22Rv1 (cell line): ENCODE measurements around the gene FBXL19.

Experiments used
- H3K27ac ChIP-seq: fragments of 450-650 bp; 2 replicates; pipeline ENCODE4 v1.5.1; 2017
- ZFX ChIP-seq: fragments of 450-650 bp; IDR thresholded peaks from 2 replicates; pipeline ENCODE4 v1.6.1; 2017; ENCODE audit warnings: antibody characterized with exemption, borderline replicate concordance
- TF ChIP-seq, protein P1 (sequence below): fragments of 450-650 bp; IDR thresholded peaks from 2 replicates; pipeline ENCODE4 v1.5.1; 2017; ENCODE audit warnings: mild to moderate bottlenecking

Gene FBXL19

DNA sequence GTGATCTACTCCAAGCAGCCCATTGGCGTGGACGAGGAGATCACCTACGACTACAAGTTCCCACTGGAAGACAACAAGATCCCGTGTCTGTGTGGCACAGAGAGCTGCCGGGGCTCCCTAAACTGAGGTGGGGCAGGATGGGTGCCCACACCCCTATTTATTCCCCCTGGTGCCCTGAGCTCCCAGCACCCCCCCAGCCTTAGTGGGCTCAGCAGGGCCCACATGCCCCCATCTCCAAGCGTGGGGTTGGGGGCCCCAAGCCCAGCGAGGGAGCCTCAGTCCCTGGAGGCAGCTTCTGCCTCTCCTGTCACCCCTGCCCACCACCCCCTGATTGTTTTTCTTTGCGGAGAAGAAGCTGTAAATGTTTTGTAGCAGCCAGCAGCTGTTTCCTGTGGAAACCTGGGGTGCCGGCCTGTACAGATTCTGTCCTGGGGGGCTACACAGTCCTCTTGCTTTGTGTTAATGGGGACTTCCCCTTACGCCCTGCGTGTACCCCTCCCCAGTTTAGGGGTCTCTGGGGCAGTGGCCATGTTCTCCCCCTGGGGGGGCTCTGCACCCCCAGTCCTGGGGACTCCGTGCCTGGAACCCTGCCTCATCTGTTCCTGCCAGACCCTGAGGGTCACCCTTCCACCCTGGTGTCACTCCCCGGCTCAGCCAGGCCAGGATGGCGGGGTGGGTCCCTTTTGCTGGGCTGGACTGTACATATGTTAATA is 60.7 kb downstream of the FBXL19 start:
- H3K27ac ChIP-seq, result peak overlapping the region; percentile 71; the same call in 1 of the 2 replicates
- TF ChIP-seq, protein P1, sequence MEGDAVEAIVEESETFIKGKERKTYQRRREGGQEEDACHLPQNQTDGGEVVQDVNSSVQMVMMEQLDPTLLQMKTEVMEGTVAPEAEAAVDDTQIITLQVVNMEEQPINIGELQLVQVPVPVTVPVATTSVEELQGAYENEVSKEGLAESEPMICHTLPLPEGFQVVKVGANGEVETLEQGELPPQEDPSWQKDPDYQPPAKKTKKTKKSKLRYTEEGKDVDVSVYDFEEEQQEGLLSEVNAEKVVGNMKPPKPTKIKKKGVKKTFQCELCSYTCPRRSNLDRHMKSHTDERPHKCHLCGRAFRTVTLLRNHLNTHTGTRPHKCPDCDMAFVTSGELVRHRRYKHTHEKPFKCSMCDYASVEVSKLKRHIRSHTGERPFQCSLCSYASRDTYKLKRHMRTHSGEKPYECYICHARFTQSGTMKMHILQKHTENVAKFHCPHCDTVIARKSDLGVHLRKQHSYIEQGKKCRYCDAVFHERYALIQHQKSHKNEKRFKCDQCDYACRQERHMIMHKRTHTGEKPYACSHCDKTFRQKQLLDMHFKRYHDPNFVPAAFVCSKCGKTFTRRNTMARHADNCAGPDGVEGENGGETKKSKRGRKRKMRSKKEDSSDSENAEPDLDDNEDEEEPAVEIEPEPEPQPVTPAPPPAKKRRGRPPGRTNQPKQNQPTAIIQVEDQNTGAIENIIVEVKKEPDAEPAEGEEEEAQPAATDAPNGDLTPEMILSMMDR, result no peak
- no peak for TF ChIP-seq ZFX

- no peak for TF ChIP-seq ZFX
- TF ChIP-seq, protein P1, result peak; percentile 93
- peak within 1 kb of the TSS; percentile 71 for H3K27ac ChIP-seq
These were observed 61.5 kb downstream of the FBXL19 start, which contains the start of gene HSD3B7 for GRCh38 chr16:30984669-30985400. Gene HSD3B7 (plus strand): TSS chr16:30985207. CDS start chr16:30985659, 452 bp downstream.

DNA sequence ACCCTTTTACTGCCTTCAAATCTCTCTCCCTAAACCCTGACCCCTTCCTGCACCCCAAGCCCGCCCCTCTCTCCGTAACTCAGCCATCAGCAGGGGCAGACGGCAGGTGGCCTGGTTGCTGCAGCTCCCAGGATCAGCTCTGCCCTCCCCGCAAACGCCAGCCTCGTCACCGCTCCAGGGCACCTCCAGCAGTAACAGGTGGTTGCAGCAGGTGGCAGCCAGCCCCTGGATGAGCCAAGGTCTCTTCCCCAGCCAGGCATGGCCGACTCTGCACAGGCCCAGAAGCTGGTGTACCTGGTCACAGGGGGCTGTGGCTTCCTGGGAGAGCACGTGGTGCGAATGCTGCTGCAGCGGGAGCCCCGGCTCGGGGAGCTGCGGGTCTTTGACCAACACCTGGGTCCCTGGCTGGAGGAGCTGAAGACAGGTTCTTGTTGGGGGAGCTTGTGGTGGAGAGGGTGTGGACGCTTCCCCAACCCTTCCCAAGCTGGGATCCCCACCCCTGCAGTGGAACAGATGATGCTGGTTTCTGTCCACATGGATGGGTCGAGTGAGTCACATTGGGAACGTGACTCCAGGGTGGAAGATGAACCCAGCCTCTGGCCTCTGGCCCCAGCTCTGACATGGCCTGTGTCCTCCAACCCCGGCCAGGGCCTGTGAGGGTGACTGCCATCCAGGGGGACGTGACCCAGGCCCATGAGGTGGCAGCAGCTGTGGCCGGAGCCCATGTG is 62.2 kb downstream of the FBXL19 start:
- peak overlapping the region; percentile 71 for H3K27ac ChIP-seq

DNA sequence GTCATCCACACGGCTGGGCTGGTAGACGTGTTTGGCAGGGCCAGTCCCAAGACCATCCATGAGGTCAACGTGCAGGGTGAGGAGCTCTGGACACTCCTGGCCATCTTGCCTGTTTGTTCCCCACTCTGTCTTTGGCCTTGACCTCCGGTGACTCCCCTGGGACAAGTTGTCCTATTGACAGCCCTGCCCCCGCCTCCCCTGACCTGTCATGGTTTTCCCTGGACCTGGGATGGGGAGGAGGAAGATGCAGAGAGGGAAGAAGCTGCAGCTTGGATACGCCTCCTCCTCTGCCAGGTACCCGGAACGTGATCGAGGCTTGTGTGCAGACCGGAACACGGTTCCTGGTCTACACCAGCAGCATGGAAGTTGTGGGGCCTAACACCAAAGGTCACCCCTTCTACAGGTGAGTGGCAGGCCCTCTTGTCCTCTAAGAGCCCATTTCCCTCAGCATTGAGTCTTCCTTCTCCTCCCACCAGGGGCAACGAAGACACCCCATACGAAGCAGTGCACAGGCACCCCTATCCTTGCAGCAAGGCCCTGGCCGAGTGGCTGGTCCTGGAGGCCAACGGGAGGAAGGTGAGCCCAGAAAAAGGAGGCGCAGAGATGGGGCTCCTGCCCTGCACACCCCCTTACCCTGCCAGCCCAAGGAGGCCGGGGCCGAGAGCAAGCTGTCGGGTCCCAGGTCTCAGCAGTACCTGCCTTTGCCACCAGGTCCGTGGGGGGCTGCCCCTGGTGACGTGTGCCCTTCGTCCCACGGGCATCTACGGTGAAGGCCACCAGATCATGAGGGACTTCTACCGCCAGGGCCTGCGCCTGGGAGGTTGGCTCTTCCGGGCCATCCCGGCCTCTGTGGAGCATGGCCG is 63.0 kb downstream of the FBXL19 start:
- no peak overlapping the region; the same call in 1 of the 2 replicates for H3K27ac ChIP-seq
- TF ChIP-seq, protein P1, result no peak
- TF ChIP-seq ZFX, result no peak

More for the DNA sequence above, 62.2 kb downstream of the FBXL19 start:
- TF ChIP-seq ZFX, result no peak
- TF ChIP-seq, protein P1, result peak; percentile 51

DNA sequence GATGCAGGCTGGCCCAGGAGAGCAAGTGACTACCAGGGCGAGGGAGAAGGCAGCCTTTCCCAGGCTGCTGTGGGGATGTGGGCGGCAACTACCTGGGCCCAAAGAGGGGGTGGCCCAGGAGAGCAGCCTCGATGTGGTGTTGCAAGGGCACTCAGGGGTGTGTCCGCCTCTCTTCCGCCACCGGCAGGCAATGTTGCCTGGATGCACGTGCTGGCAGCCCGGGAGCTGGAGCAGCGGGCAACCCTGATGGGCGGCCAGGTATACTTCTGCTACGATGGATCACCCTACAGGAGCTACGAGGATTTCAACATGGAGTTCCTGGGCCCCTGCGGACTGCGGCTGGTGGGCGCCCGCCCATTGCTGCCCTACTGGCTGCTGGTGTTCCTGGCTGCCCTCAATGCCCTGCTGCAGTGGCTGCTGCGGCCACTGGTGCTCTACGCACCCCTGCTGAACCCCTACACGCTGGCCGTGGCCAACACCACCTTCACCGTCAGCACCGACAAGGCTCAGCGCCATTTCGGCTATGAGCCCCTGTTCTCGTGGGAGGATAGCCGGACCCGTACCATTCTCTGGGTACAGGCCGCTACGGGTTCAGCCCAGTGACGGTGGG is 64.3 kb downstream of the FBXL19 start:
- no peak overlapping the region for H3K27ac ChIP-seq
- TF ChIP-seq ZFX, result no peak
- TF ChIP-seq, protein P1, result no peak

DNA sequence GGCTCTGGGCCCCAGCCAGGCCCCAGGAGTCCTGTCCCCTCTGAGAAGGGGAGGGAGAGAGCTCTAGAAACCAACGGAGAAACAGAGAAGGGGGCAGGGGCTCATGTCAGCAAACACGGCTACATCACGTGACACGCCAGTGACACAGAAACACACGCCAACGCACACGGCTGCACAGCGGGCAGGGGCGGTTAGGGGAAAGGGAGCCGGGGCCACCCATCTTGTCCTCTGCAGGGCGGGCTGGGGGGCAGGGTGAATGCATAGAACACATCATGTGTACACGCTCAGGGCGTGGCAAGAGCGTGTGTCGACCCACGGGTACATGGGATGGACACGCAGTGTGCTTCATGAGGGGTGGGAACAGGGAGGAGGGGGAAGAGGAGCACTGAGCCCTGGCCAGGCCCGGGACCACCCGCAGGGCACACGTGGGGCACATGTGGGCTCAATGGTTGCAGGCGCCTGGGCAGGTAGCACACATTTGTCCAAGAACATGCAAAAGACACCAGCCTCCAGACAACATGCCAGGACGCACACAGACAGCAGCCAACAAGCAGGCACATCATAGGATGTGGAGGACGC is 66.2 kb downstream of the FBXL19 start:
- TF ChIP-seq, protein P1, result no peak
- TF ChIP-seq ZFX, result no peak

More for the DNA sequence above, 66.2 kb downstream of the FBXL19 start:
- H3K27ac ChIP-seq, result no peak overlapping the region
